H1 (cell line): Measurements from ENCODE around the gene CYTH1. TPM values are rescaled to one million over a fixed set of nuclear protein-coding genes. Genes with fewer than 3 reads are reported as not detected.

ENCODE experiments used
- CHD7 ChIP-seq: fragments of 300-600 bp; sonication (generic); IDR thresholded peaks from 2 replicates; pipeline ENCODE4 v1.7.1; 2012; ENCODE audit warnings: low read length, moderate library complexity, mild to moderate bottlenecking, inconsistent platforms; ENCODE audit not compliant: insufficient replicate concordance
- polyA plus RNA-seq, 7 experiments: library from polyadenylated mRNA; depleted of rRNA in 3 of 7; stranded (reverse) in 5 of 7; unstranded in 2 of 7; fragments of >200 nt in 5 of 7; fragments of 200-250 nt in 2 of 7; gene quantifications; 1 replicate in 5 of 7; 2 replicates in 1 of 7; 4 replicates in 1 of 7; pipeline versions ENCODE4 v1.2.1 to v1.2.3, GENCODE V29; 2011 to 2013; ENCODE audit warnings: missing spikeins in 2 of 7, mixed read lengths in 2 of 7
- total RNA-seq: library from RNA; stranded (reverse); fragmentation: NEBNext Ultra II Directional; extraction: Animal tissue kit (Norgen Biotek cat#: 25700); gene quantifications from 2 replicates; pipeline ENCODE4 v1.2.1, GENCODE V29; 2021

Gene CYTH1
- total and polyA plus RNA-seq, 2 of the 8 experiments (the other 6 are each of a cell fraction or from before 2014, with no cell fraction given): 12.8 to 14.8 TPM

- no peak for TF ChIP-seq CHD7
- TF ChIP-seq, all 59 proteins: peak for 0
Observed at GRCh38 chr17:78759203-78759968, 22.7 kb downstream of the CYTH1 start (continued).
